Measurements from ENCODE around the gene RPTOR. TPM values are rescaled to one million over a fixed set of nuclear protein-coding genes. Genes with fewer than 3 reads are reported as not detected.

The RPTOR gene
- total RNA-seq, 1 donor, result 30.0 TPM

- no peak for TF ChIP-seq CTCF (IDR thresholded peaks at IDR 0.05; ENCODE audit: insufficient read depth, low read length)
- no peak overlapping the region for H3K4me3 ChIP-seq (ENCODE audit: low read depth, low read length)
- DNase-seq (ENCODE audit: low read depth), result no peak
These were observed 86.8 kb downstream of the RPTOR start for GRCh38 chr17:80631142-80632045.

GRCh38 chr17:80632046-80632581 lies 87.5 kb downstream of the RPTOR start:
- H3K4me3 ChIP-seq (ENCODE audit: low read depth, low read length), result no peak overlapping the region
- no peak for DNase-seq (ENCODE audit: low read depth)
- TF ChIP-seq CTCF (IDR thresholded peaks at IDR 0.05; ENCODE audit: insufficient read depth, low read length), result no peak

- no peak for DNase-seq (ENCODE audit: low read depth)
- no peak overlapping the region for H3K4me3 ChIP-seq (ENCODE audit: low read depth, low read length)
- TF ChIP-seq CTCF (IDR thresholded peaks at IDR 0.05; ENCODE audit: insufficient read depth, low read length), result no peak
These were observed 88.6 kb downstream of the RPTOR start for GRCh38 chr17:80633207-80633606.

- H3K4me3 ChIP-seq (ENCODE audit: low read depth, low read length), result no peak overlapping the region
- TF ChIP-seq CTCF (IDR thresholded peaks at IDR 0.05; ENCODE audit: insufficient read depth, low read length), result no peak
- no peak for DNase-seq (ENCODE audit: low read depth)
These were observed 89.4 kb downstream of the RPTOR start for GRCh38 chr17:80633994-80634566.

GRCh38 chr17:80636361-80637018 lies 91.9 kb downstream of the RPTOR start:
- no peak for TF ChIP-seq CTCF (IDR thresholded peaks at IDR 0.05; ENCODE audit: insufficient read depth, low read length)
- no peak overlapping the region for H3K4me3 ChIP-seq (ENCODE audit: low read depth, low read length)
- no peak for DNase-seq (ENCODE audit: low read depth)

- TF ChIP-seq CTCF (IDR thresholded peaks at IDR 0.05; ENCODE audit: insufficient read depth, low read length), result no peak
- no peak for DNase-seq (ENCODE audit: low read depth)
- no peak overlapping the region for H3K4me3 ChIP-seq (ENCODE audit: low read depth, low read length)
These were observed 92.6 kb downstream of the RPTOR start for GRCh38 chr17:80637048-80637781.

Data from fibroblast of the aortic adventitia (primary cell).